NCI-H146 treated with DMSO at 0.1 percent for 48 hours (cell line): ENCODE results near the gene NANS.
"Not testable (repeated sequence)": the region's sequence is repeated elsewhere in the genome, so short reads cannot be mapped to it uniquely, and the experiment has no call there.

Source experiments
- DNase-seq: peaks from one replicate; lab custom pipeline; 2025; ENCODE audit not compliant: unreplicated experiment; lab: John Stamatoyannopoulos, UW

The NANS gene

GRCh38 chr9:98056269-98057137 is at the start of gene NANS:
NANS (plus strand) TSS chr9:98056732; CDS start chr9:98056809, 77 bp downstream.
- peak; percentile 76 for DNase-seq

- no peak for DNase-seq
These were observed 49.1 kb upstream of the NANS start for GRCh38 chr9:98007251-98007928.

- DNase-seq = no peak
These were observed 47.8 kb upstream of the NANS start for GRCh38 chr9:98008764-98009163.

GRCh38 chr9:98009437-98009836 is 47.1 kb upstream of the NANS start:
- no peak for DNase-seq

GRCh38 chr9:98009936-98010335 is 46.6 kb upstream of the NANS start:
- no peak for DNase-seq

GRCh38 chr9:98010445-98010844 is 46.1 kb upstream of the NANS start:
- no peak for DNase-seq

- DNase-seq = no peak
These were observed 45.4 kb upstream of the NANS start for GRCh38 chr9:98011122-98011521.

- no peak for DNase-seq
These were observed 40.3 kb upstream of the NANS start for GRCh38 chr9:98016137-98016680.

GRCh38 chr9:98017306-98017705 is 39.2 kb upstream of the NANS start:
- DNase-seq = no peak

- no peak for DNase-seq
These were observed 38.2 kb upstream of the NANS start for GRCh38 chr9:98018347-98018746.

- no peak for DNase-seq
These were observed 37.4 kb upstream of the NANS start for GRCh38 chr9:98019098-98019497.

- DNase-seq = not testable (repeated sequence)
These were observed 36.7 kb upstream of the NANS start for GRCh38 chr9:98019869-98020268.

- no peak for DNase-seq
These were observed 35.9 kb upstream of the NANS start for GRCh38 chr9:98020476-98021145.

GRCh38 chr9:98021306-98022040 is 35.1 kb upstream of the NANS start:
- no peak for DNase-seq

GRCh38 chr9:98022447-98022846 is 34.1 kb upstream of the NANS start:
- no peak for DNase-seq

- no peak for DNase-seq
These were observed 31.8 kb upstream of the NANS start for GRCh38 chr9:98024702-98025101.

GRCh38 chr9:98031169-98031568 is 25.4 kb upstream of the NANS start:
- no peak for DNase-seq

GRCh38 chr9:98031935-98032334 is 24.6 kb upstream of the NANS start:
- DNase-seq = no peak

- peak; percentile 7 for DNase-seq
These were observed 21.7 kb upstream of the NANS start for GRCh38 chr9:98034593-98035546.

GRCh38 chr9:98037357-98037756 is 19.2 kb upstream of the NANS start:
- no peak for DNase-seq
